ENCODE results near the gene CD3D. TPM values are rescaled to one million over a fixed set of nuclear protein-coding genes. Genes with fewer than 3 reads are reported as not detected.

The CD3D gene
- total RNA-seq, 2 donors from 2014 or later, result 0.55 to 4.4 TPM

DNA sequence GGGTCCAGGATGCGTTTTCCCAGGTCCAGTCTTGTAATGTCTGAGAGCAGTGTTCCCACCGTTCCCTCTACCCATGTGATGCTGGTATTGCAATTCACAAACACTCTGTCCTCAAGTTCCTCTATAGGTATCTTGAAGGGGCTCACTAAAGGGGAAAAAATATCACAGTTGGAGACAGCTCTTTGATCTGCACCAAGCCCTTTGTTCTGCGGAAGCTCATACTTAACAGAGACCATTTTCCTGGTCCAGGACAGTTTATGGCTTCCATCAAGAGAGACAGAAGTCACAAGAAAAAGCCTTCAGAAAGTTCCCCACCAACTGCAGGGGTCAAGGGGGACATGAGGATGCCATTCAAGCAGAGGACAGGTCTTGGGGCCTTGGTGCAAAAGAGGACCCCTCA is 2.1 kb downstream of the CD3D start:
- H3K4me1 ChIP-seq (replicated peaks), result no peaks in the 10 kb centered on the region
- TF ChIP-seq, protein P1, sequence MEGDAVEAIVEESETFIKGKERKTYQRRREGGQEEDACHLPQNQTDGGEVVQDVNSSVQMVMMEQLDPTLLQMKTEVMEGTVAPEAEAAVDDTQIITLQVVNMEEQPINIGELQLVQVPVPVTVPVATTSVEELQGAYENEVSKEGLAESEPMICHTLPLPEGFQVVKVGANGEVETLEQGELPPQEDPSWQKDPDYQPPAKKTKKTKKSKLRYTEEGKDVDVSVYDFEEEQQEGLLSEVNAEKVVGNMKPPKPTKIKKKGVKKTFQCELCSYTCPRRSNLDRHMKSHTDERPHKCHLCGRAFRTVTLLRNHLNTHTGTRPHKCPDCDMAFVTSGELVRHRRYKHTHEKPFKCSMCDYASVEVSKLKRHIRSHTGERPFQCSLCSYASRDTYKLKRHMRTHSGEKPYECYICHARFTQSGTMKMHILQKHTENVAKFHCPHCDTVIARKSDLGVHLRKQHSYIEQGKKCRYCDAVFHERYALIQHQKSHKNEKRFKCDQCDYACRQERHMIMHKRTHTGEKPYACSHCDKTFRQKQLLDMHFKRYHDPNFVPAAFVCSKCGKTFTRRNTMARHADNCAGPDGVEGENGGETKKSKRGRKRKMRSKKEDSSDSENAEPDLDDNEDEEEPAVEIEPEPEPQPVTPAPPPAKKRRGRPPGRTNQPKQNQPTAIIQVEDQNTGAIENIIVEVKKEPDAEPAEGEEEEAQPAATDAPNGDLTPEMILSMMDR (IDR thresholded peaks at IDR 0.05), result no peak
- TF ChIP-seq POLR2AphosphoS5 (IDR thresholded peaks at IDR 0.05) (no peak), POLR2A (IDR thresholded peaks at IDR 0.05) (no peak)
- WGBS, result 82% methylated on average over 3 of the region's 3 CpGs
- no peaks in the 10 kb centered on the region for H3K9me3 ChIP-seq
- DNase-seq (ENCODE audit: low spot score), result no peak
- H3K27ac ChIP-seq, result no peak overlapping the region
- intact Hi-C loops (cut with DNase I), result no loop called here
- no peaks in the 10 kb centered on the region for H3K27me3 ChIP-seq (replicated peaks; ENCODE audit: insufficient read depth)
- no peaks in the 10 kb centered on the region for H3K36me3 ChIP-seq
- no peak overlapping the region for H3K4me3 ChIP-seq

- TF ChIP-seq, protein P1 (IDR thresholded peaks at IDR 0.05), result no peak
- TF ChIP-seq POLR2AphosphoS5 (IDR thresholded peaks at IDR 0.05), result no peak
- no peak for TF ChIP-seq POLR2A (IDR thresholded peaks at IDR 0.05)
- DNase-seq (ENCODE audit: low spot score), result no peak
- Histone ChIP-seq H3K4me3 (no peak overlapping the region), H3K9me3 (no peaks in the 10 kb centered on the region), H3K27ac (no peak overlapping the region), H3K4me1 (replicated peaks) (no peaks in the 10 kb centered on the region), H3K36me3 (no peaks in the 10 kb centered on the region), H3K27me3 (replicated peaks; ENCODE audit: insufficient read depth) (no peaks in the 10 kb centered on the region)
- intact Hi-C loops (cut with DNase I), result no loop called here
- WGBS, result 83% methylated on average over 5 of the region's 5 CpGs
These were observed 3.1 kb downstream of the CD3D start for GRCh38 chr11:118339281-118339961.

DNA sequence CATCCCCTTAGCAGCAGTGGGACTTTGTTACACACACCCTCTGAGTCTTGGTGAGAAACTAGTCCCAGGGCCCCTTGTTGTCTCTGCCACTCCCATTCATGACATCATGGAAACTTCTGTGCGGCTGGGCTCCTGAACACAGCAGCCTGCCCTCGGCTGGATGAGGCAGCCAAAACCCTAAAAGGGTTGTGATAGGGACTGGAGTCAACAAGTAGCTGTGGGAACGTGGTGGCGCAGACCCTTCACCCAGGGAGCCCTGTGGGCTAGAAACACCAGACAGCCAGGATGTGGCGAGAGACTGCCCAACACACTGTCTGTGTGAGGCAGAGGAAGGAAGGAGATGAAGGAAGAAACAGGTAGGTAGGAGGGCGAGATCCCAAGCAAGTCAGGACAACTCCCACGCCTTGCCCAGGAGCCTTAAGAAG is 3.9 kb downstream of the CD3D start:
- intact Hi-C loops (cut with DNase I), result no loop called here
- no peaks in the 10 kb centered on the region for H3K4me1 ChIP-seq (replicated peaks)
- no peak overlapping the region for H3K27ac ChIP-seq
- H3K9me3 ChIP-seq, result no peaks in the 10 kb centered on the region
- H3K36me3 ChIP-seq, result no peaks in the 10 kb centered on the region
- WGBS, result 60% methylated on average over 7 of the region's 7 CpGs
- H3K4me3 ChIP-seq, result no peak overlapping the region
- H3K27me3 ChIP-seq (replicated peaks; ENCODE audit: insufficient read depth), result no peaks in the 10 kb centered on the region
- no peak for TF ChIP-seq POLR2A (IDR thresholded peaks at IDR 0.05)
- no peak for TF ChIP-seq POLR2AphosphoS5 (IDR thresholded peaks at IDR 0.05)
- TF ChIP-seq, protein P1 (IDR thresholded peaks at IDR 0.05), result no peak
- DNase-seq (ENCODE audit: low spot score), result no peak

DNA sequence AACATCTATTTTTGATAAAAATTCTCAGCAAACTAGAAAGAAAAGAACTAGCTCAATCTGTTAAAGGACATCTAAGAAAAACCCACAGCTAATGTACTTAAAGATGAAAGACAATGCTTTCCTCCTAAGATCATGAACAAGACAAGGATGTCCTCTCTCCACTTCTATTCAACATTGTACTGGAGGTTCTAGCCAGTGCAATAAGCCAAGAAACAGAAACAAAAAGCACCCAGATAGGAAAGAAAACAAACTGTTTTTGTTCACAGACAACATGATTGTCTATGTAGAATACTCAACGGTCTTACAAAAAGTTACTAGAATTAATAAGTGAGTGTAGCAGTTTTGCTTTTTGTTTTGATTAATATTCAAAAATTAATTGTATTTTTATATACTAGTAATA is 7.8 kb downstream of the CD3D start:
- no peaks in the 10 kb centered on the region for H3K4me1 ChIP-seq (replicated peaks)
- no peak overlapping the region for H3K4me3 ChIP-seq
- H3K27me3 ChIP-seq (replicated peaks; ENCODE audit: insufficient read depth), result no peaks in the 10 kb centered on the region
- 81% methylated on average over 1 of the region's 1 CpG for WGBS
- no peaks in the 10 kb centered on the region for H3K9me3 ChIP-seq
- H3K27ac ChIP-seq, result no peak overlapping the region
- TF ChIP-seq POLR2A (IDR thresholded peaks at IDR 0.05), result no peak
- TF ChIP-seq, protein P1 (IDR thresholded peaks at IDR 0.05), result no peak
- no peak for TF ChIP-seq POLR2AphosphoS5 (IDR thresholded peaks at IDR 0.05)
- no peaks in the 10 kb centered on the region for H3K36me3 ChIP-seq
- intact Hi-C loops (cut with DNase I), result no loop called here
- no peak for DNase-seq (ENCODE audit: low spot score)

DNA sequence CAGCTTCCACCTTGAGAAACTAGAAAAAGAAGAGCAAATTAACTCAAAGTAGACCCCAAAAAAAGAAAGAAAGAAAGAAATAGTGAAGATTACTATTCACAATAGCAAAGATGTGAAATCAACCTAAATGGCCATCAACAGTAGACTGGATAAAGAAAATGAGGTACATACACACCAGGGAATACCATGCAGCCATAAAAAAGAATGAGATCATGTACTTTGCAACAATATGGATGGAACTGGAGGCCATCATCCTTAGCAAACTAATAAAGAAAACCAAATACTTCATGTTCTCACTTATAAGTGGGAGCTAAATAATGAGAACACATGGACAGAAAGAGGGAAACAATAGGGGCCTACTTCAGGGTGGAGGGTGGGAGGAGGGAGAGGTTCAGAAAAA is 13.8 kb downstream of the CD3D start:
- no peak overlapping the region for H3K4me3 ChIP-seq
- no peak for DNase-seq (ENCODE audit: low spot score)
- intact Hi-C loops (cut with DNase I), result no loop called here
- no peaks in the 10 kb centered on the region for H3K4me1 ChIP-seq (replicated peaks)
- TF ChIP-seq, protein P1 (IDR thresholded peaks at IDR 0.05), result no peak
- TF ChIP-seq POLR2A (IDR thresholded peaks at IDR 0.05), result no peak
- no peak for TF ChIP-seq POLR2AphosphoS5 (IDR thresholded peaks at IDR 0.05)
- H3K9me3 ChIP-seq, result no peaks in the 10 kb centered on the region
- H3K27me3 ChIP-seq (replicated peaks; ENCODE audit: insufficient read depth), result no peaks in the 10 kb centered on the region
- H3K27ac ChIP-seq, result no peak overlapping the region
- no peaks in the 10 kb centered on the region for H3K36me3 ChIP-seq
